ENCODE measurements around the gene WNT9B. TPM values are rescaled to one million over a fixed set of nuclear protein-coding genes. Genes with fewer than 3 reads are reported as not detected.

Gene WNT9B
- total RNA-seq, 1 experiment from 2014 or later: not detected

DNA sequence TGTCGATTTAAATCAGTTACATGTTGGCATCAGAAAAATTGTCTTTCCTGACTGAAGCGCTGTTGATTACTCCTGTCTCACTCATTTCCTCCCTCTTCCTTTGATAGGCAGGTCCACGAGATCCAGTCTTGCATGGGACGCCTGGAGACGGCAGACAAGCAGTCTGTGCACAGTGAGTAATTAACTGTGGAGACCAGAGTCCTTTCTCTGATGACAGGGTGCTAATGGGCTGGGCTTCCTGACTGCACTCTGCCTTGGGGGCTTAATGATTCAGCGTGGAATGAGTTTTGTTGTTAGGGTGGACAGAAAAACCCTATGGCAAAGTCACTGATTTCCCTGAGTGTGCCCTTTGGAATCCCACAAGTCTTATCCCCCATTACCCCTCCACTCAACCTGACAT, 78.0 kb downstream of the WNT9B start:
- Histone ChIP-seq H3K36me3 (ENCODE audit: control insufficient read depth, insufficient read depth, low read length) (peaks cover 7% of the 10 kb centered on the region), H3K4me1 (peaks cover 13% of the 10 kb centered on the region), H3K4me3 (ENCODE audit: low read depth, low read length) (no peak overlapping the region), H3K9me3 (no peaks in the 10 kb centered on the region), H3K27me3 (replicated peaks; ENCODE audit: control insufficient read depth, insufficient read depth, low read length) (no peaks in the 10 kb centered on the region)
- intact Hi-C loops (cut with micrococcal nuclease; ENCODE audit: unreplicated experiment): no loop called here
- H3K27me3 Mint-ChIP-seq (ENCODE audit: insufficient read depth, unreplicated experiment): no peaks in the 10 kb centered on the region
- CTCF ChIA-PET: no interaction called here
- DNase-seq: no peak
- H3K27ac Mint-ChIP-seq (ENCODE audit: unreplicated experiment): no peak overlapping the region
- H3K4me3 Mint-ChIP-seq (ENCODE audit: unreplicated experiment): no peak overlapping the region
- no peaks in the 10 kb centered on the region for H3K9me3 Mint-ChIP-seq (ENCODE audit: unreplicated experiment)
- POLR2A ChIA-PET: no interaction called here
- TF ChIP-seq CTCF (IDR thresholded peaks at IDR 0.05; ENCODE audit: insufficient read depth in 1 of 2, low read depth in 1 of 2, low read length in 1 of 2, severe bottlenecking in 1 of 2, unreplicated experiment in 1 of 2): no peak
- no TSS peak for BruUV-seq (replicated peaks)
- H3K36me3 Mint-ChIP-seq (ENCODE audit: insufficient read depth, unreplicated experiment): peaks cover 58% of the 10 kb centered on the region
- H3K4me1 Mint-ChIP-seq (ENCODE audit: low read depth, unreplicated experiment): peaks cover 15% of the 10 kb centered on the region

DNA sequence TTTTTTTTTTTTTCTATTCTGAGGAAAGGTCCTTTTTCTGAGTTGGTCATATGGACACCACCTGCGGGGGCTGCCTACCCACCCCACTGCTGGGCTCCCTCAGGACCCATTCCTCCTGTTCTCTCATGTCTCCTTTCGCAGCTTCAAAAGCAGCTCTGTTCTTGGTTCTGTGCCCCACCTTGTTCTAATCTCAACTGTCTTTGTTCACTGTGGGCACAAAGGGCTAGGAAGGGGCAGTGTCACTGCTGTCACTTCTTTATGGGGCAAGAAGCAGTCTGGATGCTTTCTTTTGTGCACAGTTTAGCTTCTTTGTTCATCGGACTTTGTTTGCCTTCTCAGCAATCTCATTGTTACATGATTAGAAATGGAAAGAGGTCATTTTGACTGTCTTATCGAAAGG, 78.7 kb downstream of the WNT9B start:
- Mint-ChIP-seq H3K27me3 (ENCODE audit: insufficient read depth, unreplicated experiment) (no peaks in the 10 kb centered on the region), H3K4me3 (ENCODE audit: unreplicated experiment) (no peak overlapping the region), H3K27ac (ENCODE audit: unreplicated experiment) (no peak overlapping the region), H3K4me1 (ENCODE audit: low read depth, unreplicated experiment) (peaks cover 15% of the 10 kb centered on the region), H3K9me3 (ENCODE audit: unreplicated experiment) (no peaks in the 10 kb centered on the region), H3K36me3 (ENCODE audit: insufficient read depth, unreplicated experiment) (peaks cover 59% of the 10 kb centered on the region)
- peaks cover 7% of the 10 kb centered on the region for H3K36me3 ChIP-seq (ENCODE audit: control insufficient read depth, insufficient read depth, low read length)
- TF ChIP-seq CTCF (IDR thresholded peaks at IDR 0.05; ENCODE audit: insufficient read depth in 1 of 2, low read depth in 1 of 2, low read length in 1 of 2, severe bottlenecking in 1 of 2, unreplicated experiment in 1 of 2): no peak
- CTCF ChIA-PET: no interaction called here
- POLR2A ChIA-PET: no interaction called here
- intact Hi-C loops (cut with micrococcal nuclease; ENCODE audit: unreplicated experiment): no loop called here
- BruUV-seq (replicated peaks): no TSS peak
- no peak overlapping the region for H3K4me3 ChIP-seq (ENCODE audit: low read depth, low read length)
- no peaks in the 10 kb centered on the region for H3K9me3 ChIP-seq
- no peaks in the 10 kb centered on the region for H3K27me3 ChIP-seq (replicated peaks; ENCODE audit: control insufficient read depth, insufficient read depth, low read length)
- peaks cover 6% of the 10 kb centered on the region for H3K4me1 ChIP-seq
- DNase-seq: no peak

DNA sequence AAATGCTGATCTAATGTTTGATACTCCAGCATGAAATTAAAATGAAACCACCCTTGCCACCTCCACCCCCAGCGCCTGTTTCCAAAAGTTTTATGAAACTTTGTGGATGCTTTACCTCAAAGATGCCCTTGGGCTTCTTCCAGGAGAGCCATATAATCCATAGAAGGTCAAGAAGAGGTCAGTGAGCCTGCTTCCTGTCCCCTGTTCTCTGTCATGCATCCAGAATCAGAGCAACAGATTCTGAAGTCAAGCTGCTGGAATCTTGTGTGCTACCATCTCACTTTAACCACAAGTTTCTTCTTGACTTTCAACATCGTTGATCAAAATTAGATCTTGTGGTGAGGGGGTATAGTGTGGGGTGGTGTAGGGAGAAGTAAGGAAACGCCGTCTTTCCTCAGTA, 80.2 kb downstream of the WNT9B start:
- no peak for TF ChIP-seq CTCF (IDR thresholded peaks at IDR 0.05; ENCODE audit: insufficient read depth in 1 of 2, low read depth in 1 of 2, low read length in 1 of 2, severe bottlenecking in 1 of 2, unreplicated experiment in 1 of 2)
- Histone ChIP-seq H3K9me3 (no peaks in the 10 kb centered on the region), H3K4me1 (no peaks in the 10 kb centered on the region), H3K4me3 (ENCODE audit: low read depth, low read length) (no peak overlapping the region), H3K36me3 (ENCODE audit: control insufficient read depth, insufficient read depth, low read length) (peaks cover 9% of the 10 kb centered on the region), H3K27me3 (replicated peaks; ENCODE audit: control insufficient read depth, insufficient read depth, low read length) (no peaks in the 10 kb centered on the region)
- CTCF ChIA-PET: no interaction called here
- no peak overlapping the region for H3K4me3 Mint-ChIP-seq (ENCODE audit: unreplicated experiment)
- no peaks in the 10 kb centered on the region for H3K27me3 Mint-ChIP-seq (ENCODE audit: insufficient read depth, unreplicated experiment)
- BruUV-seq (replicated peaks): no TSS peak
- POLR2A ChIA-PET: no interaction called here
- H3K4me1 Mint-ChIP-seq (ENCODE audit: low read depth, unreplicated experiment): peaks cover 15% of the 10 kb centered on the region
- H3K9me3 Mint-ChIP-seq (ENCODE audit: unreplicated experiment): no peaks in the 10 kb centered on the region
- peaks cover 70% of the 10 kb centered on the region for H3K36me3 Mint-ChIP-seq (ENCODE audit: insufficient read depth, unreplicated experiment)
- DNase-seq: no peak
- intact Hi-C loops (cut with micrococcal nuclease; ENCODE audit: unreplicated experiment): no loop called here
- H3K27ac Mint-ChIP-seq (ENCODE audit: unreplicated experiment): no peak overlapping the region

All from Caco-2 (cell line).